Stimulated activated CD4-positive, alpha-beta T cell treated with anti-CD3 and anti-CD28 coated beads, Interleukin-4, amount 100 ng/mL, for 24 hours (primary cell): ENCODE results near the gene PEX13.

Experiments
- DNase-seq: peaks from one replicate; pipeline ENCODE4 v3.0.0-alpha.2; 2020

Gene PEX13

DNA sequence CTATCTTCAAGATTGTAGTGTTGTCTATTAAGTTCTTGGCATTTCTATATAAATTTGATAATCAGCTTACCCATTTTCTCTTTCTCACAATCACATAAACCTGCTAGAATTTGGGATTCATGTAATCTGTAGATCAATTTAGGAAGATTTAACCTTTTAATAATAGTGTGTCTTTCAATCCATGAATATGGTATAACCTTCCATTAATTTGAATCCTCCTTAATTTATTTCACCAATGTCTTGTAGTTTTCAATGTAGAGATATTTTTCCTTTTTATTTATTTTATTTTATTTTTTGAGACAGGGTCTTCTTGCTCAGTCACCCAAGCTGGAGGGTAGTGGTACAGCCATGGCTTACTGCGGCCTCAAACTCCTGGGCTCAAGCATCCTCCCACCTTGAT, 68.4 kb downstream of the PEX13 start:
- DNase-seq = no peak

DNA sequence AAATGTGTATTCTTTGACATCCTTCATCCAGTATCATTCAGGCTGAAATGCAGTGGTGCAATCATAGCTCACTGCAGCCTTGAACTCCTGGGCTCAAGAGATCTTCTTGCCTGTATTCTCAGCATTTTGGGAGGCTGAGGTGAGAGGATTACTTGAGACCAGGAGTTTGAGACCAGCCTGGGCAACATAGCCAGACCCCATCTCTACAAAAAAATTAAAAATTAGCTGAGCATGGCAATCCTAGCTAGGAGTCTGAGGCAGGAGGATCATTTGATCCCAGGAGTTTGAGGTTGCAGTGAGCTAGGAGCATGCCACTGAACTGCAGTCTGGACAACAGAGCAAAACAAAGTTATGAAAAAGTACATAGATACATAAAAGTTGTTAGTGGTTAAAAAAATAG, 72.3 kb downstream of the PEX13 start:
- DNase-seq = no peak

DNA sequence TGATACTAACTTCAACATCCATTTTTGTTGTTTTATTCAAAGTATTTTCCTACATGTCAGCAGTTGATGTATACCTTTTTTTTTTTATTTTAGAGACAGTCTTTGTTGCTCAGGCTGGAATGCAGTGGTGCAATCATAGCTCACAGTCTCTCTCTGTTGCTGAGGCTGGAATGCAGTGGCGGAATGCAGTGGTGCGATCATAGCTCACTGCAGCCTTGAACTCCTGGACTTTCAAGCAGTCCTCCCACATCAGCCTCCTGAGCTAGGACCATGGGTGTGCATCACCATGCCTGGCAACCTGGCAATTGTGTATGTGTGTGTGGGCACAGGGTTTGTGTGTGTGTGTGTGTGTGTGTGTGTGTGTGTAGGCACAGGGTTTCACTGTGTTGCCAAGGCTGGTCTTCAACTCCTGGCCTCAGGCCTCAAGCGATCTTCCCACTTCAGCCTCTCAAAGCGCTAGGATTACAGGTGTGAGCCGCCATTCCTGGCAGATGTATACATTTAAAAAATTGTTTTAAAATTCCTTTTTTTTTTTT, 72.9 kb downstream of the PEX13 start:
- no peak for DNase-seq

DNA sequence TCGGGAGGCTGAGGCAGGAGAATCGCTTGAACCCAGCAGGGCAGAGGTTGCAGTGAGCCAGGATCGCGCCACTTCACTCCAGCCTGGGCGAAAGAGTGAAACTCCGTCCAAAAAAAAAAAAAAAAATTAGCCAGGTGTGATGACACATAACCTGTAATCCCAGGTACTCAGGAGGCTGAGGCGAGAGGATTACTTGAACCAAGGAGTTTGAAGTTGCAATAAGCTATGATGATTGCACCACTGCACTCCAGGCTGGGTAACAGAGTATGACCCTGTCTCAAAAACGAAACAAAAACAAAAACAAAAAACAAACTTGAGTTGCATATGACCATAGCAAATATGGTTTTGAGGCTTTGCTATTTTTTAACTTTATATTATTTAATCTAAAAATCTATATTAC, 74.0 kb downstream of the PEX13 start:
- DNase-seq = no peak

DNA sequence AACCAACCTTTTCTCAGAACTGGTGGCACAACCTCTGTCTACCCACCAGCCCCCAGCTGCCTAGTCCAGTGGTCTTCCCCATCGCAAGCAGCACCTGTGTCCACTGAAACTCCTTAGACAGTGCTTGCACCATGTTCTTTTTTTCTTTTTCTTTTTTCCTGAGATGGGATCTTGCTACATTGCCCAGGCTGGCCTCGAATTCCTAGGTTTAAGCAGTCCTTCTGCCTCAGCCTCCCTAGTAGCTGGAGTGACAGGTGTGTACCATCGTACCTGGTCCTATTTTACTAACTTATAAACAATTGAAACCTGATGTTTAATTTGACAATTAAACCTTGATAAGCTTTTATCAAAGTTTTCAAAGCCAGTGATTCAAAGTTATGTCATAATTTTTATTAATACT, 78.9 kb downstream of the PEX13 start:
- no peak for DNase-seq

DNA sequence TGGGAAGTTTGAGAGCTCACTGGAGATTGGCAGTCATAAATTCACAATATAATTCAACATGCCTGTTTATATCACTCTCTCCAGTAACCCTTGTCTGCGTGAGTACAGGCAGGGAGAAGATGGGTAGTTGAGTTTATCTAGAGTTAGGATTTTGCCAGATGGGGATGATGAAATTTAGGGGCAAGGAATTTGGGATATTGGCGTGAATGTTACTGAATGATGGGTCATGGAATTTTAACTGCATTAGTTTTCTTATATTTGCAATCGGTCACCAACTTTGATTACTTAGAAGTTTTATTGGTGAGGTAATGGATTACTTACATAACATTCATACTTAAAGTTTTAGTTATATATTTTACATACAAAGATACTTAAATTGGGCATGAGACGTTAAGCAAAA, 83.3 kb downstream of the PEX13 start:
- no peak for DNase-seq
